ENCODE results near the gene RNF111.

RNF111 gene

DNA sequence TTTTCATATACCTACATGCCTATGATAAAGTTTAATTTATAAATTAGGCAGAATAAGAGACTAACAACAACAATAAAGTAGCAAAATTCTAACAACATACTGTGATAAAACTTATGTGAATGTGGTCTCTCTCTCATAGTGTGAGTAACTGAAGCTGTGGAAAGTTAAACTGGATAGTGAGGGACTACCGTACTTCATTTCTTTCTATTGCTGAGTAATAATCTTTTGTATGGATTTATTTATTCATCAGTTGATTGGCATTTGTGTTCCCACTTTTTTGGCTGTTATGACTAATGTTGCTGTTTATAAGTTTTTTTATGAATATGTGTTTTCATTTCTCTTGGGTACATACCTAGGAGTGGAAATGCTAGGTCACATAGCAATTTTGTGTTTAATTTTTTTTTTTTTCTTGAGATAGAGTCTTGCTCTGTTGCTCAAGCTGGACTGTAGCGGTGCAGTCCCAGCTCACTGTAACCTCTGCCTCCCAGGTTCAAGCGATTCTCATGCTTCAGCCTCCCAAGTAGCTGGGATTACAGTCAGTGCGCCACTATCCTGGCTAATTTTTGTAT, 41.0 kb downstream of the RNF111 start:
- Histone ChIP-seq H3K4me3 (ENCODE audit: low read depth in 1 of 2, low read length in 2 of 2) (no peak overlapping the region), H3K27ac (ENCODE audit: low read depth, low read length) (no peak overlapping the region), H3K9me3 (ENCODE audit: low read length) (no peaks in the 10 kb centered on the region), H3K36me3 (ENCODE audit: insufficient read depth, low read length) (no peaks in the 10 kb centered on the region), H3K9ac (ENCODE audit: low read length) (no peak overlapping the region), H3K27me3 (ENCODE audit: control insufficient read depth in 1 of 2, insufficient read depth in 2 of 2, low read length in 2 of 2) (no peaks in the 10 kb centered on the region), H3K4me1 (ENCODE audit: insufficient read depth, low read length) (peaks cover 18% of the 10 kb centered on the region)

DNA sequence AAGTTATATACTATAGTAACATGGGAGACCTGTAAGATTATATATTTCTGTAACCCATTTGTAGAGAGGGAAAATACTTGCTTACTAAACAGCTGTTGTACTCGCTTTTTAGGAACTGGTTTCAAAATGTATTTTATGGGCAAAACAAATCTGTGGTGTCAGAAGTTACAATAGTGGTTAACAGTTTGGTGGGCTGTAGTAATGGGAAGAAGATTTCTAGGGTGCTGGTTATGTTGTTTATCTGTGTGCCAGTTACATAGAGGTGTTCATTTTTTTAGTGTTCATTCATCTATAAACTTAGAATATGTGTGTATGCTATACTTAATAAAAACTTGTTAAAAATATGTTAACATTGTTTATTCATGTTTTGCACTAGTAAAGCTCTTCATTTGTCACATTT, 42.1 kb downstream of the RNF111 start:
- no peaks in the 10 kb centered on the region for H3K27me3 ChIP-seq (ENCODE audit: control insufficient read depth in 1 of 2, insufficient read depth in 2 of 2, low read length in 2 of 2)
- H3K9me3 ChIP-seq (ENCODE audit: low read length): no peaks in the 10 kb centered on the region
- no peak overlapping the region for H3K9ac ChIP-seq (ENCODE audit: low read length)
- H3K36me3 ChIP-seq (ENCODE audit: insufficient read depth, low read length): no peaks in the 10 kb centered on the region
- no peak overlapping the region for H3K27ac ChIP-seq (ENCODE audit: low read depth, low read length)
- peaks cover 19% of the 10 kb centered on the region for H3K4me1 ChIP-seq (ENCODE audit: insufficient read depth, low read length)
- H3K4me3 ChIP-seq (ENCODE audit: low read depth in 1 of 2, low read length in 2 of 2): no peak overlapping the region

DNA sequence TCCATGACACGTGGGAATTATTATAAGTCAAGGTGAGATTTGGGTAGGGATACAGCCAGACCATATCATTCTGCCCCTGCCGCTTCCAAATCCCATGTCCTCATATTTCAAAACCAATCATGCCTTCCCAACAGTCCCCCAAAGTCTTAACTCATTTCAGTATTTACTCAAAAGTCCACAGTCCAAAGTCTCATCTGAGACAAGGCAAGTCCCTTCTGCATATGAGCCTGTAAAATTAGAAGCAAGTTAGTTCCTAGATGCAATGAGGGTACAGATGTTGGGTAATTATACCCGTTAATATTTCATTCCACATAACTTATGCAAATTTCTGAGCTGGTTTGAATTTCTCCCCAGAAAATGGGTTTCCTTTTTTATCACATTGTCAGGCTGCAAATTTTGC, 47.7 kb downstream of the RNF111 start:
- H3K4me3 ChIP-seq (ENCODE audit: low read depth in 1 of 2, low read length in 2 of 2): no peak overlapping the region
- no peak overlapping the region for H3K9ac ChIP-seq (ENCODE audit: low read length)
- no peaks in the 10 kb centered on the region for H3K36me3 ChIP-seq (ENCODE audit: insufficient read depth, low read length)
- H3K4me1 ChIP-seq (ENCODE audit: insufficient read depth, low read length): peaks cover 11% of the 10 kb centered on the region
- no peak overlapping the region for H3K27ac ChIP-seq (ENCODE audit: low read depth, low read length)
- no peaks in the 10 kb centered on the region for H3K27me3 ChIP-seq (ENCODE audit: control insufficient read depth in 1 of 2, insufficient read depth in 2 of 2, low read length in 2 of 2)
- H3K9me3 ChIP-seq (ENCODE audit: low read length): no peaks in the 10 kb centered on the region

DNA sequence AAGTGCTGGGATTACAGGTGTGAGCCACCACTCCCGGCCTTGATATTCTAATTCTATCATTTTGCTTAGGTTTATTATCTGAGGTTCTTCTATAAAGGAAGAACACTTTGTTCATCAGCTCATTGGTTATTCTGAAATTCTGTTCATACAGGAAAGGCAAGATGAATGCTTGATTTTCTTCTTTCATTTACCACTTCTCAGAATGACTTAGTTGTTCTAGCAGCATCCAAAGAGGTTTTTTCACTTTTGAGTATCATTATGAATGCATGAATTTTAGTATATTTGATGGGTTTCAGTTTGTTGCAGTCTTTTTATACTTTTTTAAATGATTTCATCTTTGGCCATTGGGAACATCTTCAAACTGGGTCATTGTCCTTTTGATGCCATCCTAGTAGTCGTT, 51.8 kb downstream of the RNF111 start:
- Histone ChIP-seq H3K27me3 (ENCODE audit: control insufficient read depth in 1 of 2, insufficient read depth in 2 of 2, low read length in 2 of 2) (no peaks in the 10 kb centered on the region), H3K27ac (ENCODE audit: low read depth, low read length) (no peak overlapping the region), H3K36me3 (ENCODE audit: insufficient read depth, low read length) (no peaks in the 10 kb centered on the region), H3K4me1 (ENCODE audit: insufficient read depth, low read length) (peaks cover 3% of the 10 kb centered on the region), H3K9ac (ENCODE audit: low read length) (no peak overlapping the region), H3K4me3 (ENCODE audit: low read depth in 1 of 2, low read length in 2 of 2) (no peak overlapping the region), H3K9me3 (ENCODE audit: low read length) (no peaks in the 10 kb centered on the region)

DNA sequence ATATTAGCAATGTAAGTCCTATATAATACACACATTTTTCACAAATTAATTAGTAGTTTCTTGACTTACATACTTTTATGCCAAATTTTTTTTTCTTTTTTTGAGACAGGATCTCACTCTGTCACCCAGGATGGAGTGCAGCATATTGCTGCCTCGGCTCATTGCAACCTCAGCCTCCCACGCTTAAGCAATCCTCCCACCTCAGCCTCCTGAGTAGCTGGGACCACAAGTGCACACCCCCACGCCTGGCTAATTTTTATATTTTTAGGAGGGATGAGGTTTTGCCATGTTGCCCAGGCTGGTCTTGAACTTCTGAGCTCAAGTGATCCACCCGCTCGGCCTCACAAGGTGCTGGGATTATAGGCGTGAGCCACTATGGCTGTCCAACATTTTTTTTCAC, 54.6 kb downstream of the RNF111 start:
- no peaks in the 10 kb centered on the region for H3K9me3 ChIP-seq (ENCODE audit: low read length)

DNA sequence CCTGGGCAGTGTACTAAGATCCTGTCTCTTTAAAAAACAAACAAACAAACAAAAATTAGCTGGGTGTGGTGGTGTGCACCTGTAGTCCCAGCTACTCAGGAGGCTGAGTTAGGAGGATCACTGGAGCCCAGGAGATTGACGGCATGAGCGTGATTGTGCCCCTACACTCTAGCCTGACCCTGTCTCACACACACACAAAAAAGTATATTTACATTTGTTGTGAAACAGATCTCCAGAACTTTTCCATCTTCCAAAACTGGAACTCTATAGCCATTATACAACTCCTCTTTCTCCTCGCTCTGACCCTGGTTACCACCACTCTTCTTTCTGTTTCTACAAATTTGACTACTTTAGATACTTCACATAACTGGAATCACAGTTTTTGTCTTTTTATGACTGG, 61.4 kb downstream of the RNF111 start:
- H3K9ac ChIP-seq (ENCODE audit: low read length): no peak overlapping the region
- no peaks in the 10 kb centered on the region for H3K4me1 ChIP-seq (ENCODE audit: insufficient read depth, low read length)
- H3K36me3 ChIP-seq (ENCODE audit: insufficient read depth, low read length): no peaks in the 10 kb centered on the region
- no peak overlapping the region for H3K4me3 ChIP-seq (ENCODE audit: low read depth in 1 of 2, low read length in 2 of 2)
- H3K27ac ChIP-seq (ENCODE audit: low read depth, low read length): no peak overlapping the region
- H3K9me3 ChIP-seq (ENCODE audit: low read length): no peaks in the 10 kb centered on the region
- H3K27me3 ChIP-seq (ENCODE audit: control insufficient read depth in 1 of 2, insufficient read depth in 2 of 2, low read length in 2 of 2): no peaks in the 10 kb centered on the region

More for the DNA sequence above, 54.6 kb downstream of the RNF111 start:
- Histone ChIP-seq H3K27me3 (ENCODE audit: control insufficient read depth in 1 of 2, insufficient read depth in 2 of 2, low read length in 2 of 2) (no peaks in the 10 kb centered on the region), H3K9ac (ENCODE audit: low read length) (no peak overlapping the region), H3K27ac (ENCODE audit: low read depth, low read length) (no peak overlapping the region), H3K36me3 (ENCODE audit: insufficient read depth, low read length) (no peaks in the 10 kb centered on the region), H3K4me1 (ENCODE audit: insufficient read depth, low read length) (peaks cover 3% of the 10 kb centered on the region), H3K4me3 (ENCODE audit: low read depth in 1 of 2, low read length in 2 of 2) (no peak overlapping the region)

DNA sequence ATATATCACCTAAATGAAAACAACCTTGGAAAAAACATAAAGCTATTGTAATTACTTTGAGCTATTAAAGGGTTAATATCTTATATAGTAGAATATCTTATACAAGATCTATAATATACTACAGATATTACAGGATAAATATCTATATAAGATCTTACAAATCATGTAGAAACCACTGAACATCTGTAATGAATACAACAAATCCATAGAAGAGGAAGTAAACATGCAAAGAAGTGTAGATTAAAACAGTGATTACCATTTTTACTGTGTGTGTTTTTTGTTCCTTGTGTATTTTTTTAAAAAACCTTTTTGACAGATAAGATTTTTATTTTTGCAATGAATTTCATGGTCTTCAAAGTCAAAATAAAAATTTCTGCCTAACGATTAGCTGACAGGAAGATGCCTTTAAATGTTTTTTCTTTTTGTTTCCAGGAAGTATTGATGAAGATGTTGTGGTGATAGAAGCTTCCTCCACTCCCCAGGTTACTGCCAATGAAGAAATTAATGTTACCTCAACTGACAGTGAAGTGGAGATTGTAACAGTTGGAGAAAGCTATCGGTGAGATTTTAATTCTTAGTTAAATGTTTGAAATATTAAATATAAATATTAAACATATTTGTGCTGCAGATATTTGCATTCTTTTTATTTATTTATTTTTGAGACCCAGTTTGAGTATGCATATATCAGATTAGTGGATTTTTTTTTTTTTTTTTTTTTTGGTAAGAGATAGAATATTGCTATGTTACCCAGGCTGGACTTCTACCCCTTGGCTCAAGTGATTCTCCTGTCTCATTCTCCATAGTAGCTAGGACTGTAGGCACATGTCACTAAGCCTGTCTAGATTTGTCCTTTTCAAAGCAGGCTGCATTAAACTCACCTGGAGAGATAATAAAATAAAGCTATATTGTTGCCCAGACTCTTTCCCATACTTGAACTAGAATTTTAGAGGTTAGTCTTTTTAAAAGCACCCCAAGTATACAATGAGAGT, 64.7 kb downstream of the RNF111 start:
- H3K4me3 ChIP-seq (ENCODE audit: low read depth in 1 of 2, low read length in 2 of 2): no peak overlapping the region
- no peaks in the 10 kb centered on the region for H3K27me3 ChIP-seq (ENCODE audit: control insufficient read depth in 1 of 2, insufficient read depth in 2 of 2, low read length in 2 of 2)
- H3K36me3 ChIP-seq (ENCODE audit: insufficient read depth, low read length): peaks cover 3% of the 10 kb centered on the region
- no peaks in the 10 kb centered on the region for H3K9me3 ChIP-seq (ENCODE audit: low read length)
- no peak overlapping the region for H3K27ac ChIP-seq (ENCODE audit: low read depth, low read length)
- H3K4me1 ChIP-seq (ENCODE audit: insufficient read depth, low read length): no peaks in the 10 kb centered on the region
- H3K9ac ChIP-seq (ENCODE audit: low read length): no peak overlapping the region

DNA sequence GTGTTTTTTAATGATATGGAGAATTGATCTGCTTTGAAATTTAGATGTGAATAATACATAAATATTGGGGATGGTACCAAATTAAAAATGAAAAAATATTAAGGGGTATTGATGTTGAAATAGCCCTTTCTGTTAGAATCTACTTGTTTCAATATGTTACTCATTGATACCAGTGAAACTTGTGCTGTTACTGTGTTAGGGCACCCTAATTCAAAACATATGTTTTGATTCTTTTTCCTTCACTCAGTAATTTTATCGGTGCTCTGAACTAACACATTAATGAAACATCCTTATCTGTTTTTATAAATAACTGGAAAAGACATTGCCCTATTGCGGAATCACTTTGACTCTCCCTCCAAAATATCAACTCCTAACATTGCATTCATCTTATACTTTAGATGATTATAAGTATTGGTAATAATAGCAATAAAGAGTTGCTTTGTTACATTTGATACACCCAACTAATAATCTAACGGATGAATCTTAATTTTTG, 65.5 kb downstream of the RNF111 start:
- H3K4me1 ChIP-seq (ENCODE audit: insufficient read depth, low read length): no peaks in the 10 kb centered on the region
- no peak overlapping the region for H3K4me3 ChIP-seq (ENCODE audit: low read depth in 1 of 2, low read length in 2 of 2)
- H3K27ac ChIP-seq (ENCODE audit: low read depth, low read length): no peak overlapping the region
- H3K36me3 ChIP-seq (ENCODE audit: insufficient read depth, low read length): peaks cover 11% of the 10 kb centered on the region
- no peaks in the 10 kb centered on the region for H3K9me3 ChIP-seq (ENCODE audit: low read length)
- no peaks in the 10 kb centered on the region for H3K27me3 ChIP-seq (ENCODE audit: control insufficient read depth in 1 of 2, insufficient read depth in 2 of 2, low read length in 2 of 2)
- H3K9ac ChIP-seq (ENCODE audit: low read length): no peak overlapping the region

DNA sequence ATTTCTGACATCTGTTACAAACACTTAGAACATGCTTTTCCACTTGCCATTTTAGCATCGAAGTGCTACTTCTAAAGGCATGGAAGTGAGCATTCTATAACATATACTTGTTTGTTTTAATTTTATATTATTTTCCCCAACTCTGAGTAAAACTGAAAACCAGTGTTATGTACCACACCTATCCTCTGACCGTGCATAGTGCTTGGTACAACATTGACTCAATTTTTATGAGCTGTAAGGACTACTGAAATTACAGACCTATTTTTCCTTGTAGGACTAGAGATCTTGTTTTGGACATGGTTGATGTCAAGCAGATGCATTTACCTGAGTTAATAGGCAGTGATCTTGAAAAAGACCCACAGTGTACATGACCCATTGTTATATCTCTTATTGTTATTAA, 66.0 kb downstream of the RNF111 start:
- H3K4me3 ChIP-seq (ENCODE audit: low read depth in 1 of 2, low read length in 2 of 2): no peak overlapping the region

DNA sequence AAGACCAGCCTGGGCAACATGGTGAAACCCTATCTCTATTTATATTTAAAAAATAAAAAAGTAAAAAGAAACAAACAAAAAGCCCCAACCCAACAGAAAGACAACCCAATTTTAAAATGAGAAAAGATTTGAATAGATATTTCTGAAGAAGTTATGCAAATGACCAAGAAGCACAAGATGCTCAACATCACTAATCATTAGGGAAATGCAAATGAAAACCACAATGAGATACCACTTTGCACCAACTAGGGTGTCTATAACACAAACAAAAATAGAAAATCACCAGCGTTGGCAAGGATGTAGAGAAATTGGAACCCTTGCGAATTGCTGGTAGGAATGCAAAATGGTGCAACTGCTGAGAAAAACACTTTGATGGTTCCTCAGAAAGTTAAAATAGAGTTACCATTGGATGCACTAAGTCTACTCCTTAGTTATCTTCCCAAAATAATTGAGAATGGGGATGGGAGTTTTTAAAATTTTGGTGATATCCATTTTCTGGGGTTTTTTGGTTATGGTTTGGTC, 71.7 kb downstream of the RNF111 start:
- Histone ChIP-seq H3K36me3 (ENCODE audit: insufficient read depth, low read length) (peaks cover 50% of the 10 kb centered on the region), H3K27me3 (ENCODE audit: control insufficient read depth in 1 of 2, insufficient read depth in 2 of 2, low read length in 2 of 2) (no peaks in the 10 kb centered on the region), H3K4me3 (ENCODE audit: low read depth in 1 of 2, low read length in 2 of 2) (no peak overlapping the region), H3K9ac (ENCODE audit: low read length) (no peak overlapping the region), H3K4me1 (ENCODE audit: insufficient read depth, low read length) (no peaks in the 10 kb centered on the region), H3K27ac (ENCODE audit: low read depth, low read length) (no peak overlapping the region), H3K9me3 (ENCODE audit: low read length) (no peaks in the 10 kb centered on the region)

More for the DNA sequence above, 66.0 kb downstream of the RNF111 start:
- no peak overlapping the region for H3K27ac ChIP-seq (ENCODE audit: low read depth, low read length)
- no peaks in the 10 kb centered on the region for H3K9me3 ChIP-seq (ENCODE audit: low read length)
- H3K4me1 ChIP-seq (ENCODE audit: insufficient read depth, low read length): no peaks in the 10 kb centered on the region
- no peak overlapping the region for H3K9ac ChIP-seq (ENCODE audit: low read length)
- peaks cover 15% of the 10 kb centered on the region for H3K36me3 ChIP-seq (ENCODE audit: insufficient read depth, low read length)
- H3K27me3 ChIP-seq (ENCODE audit: control insufficient read depth in 1 of 2, insufficient read depth in 2 of 2, low read length in 2 of 2): no peaks in the 10 kb centered on the region

DNA sequence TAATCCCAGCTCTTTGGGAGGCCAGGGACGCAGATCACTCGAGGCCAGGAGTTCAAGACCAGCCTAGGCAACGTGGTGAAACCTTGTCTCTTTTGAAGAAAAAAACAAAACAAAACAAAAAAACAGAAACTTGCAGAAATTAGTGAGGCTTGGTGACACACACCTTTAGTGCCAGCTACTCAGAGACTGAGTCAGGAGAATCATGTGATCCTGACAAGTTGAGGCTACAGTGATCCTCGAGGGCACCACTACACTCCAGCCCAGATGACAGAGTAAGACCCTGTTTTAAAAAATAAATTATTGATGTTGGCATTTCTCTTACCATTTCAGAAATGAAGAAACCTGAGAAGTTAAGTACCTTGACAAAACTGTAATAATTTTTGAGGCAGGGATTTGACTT, 72.9 kb downstream of the RNF111 start:
- Histone ChIP-seq H3K9ac (ENCODE audit: low read length) (no peak overlapping the region), H3K27me3 (ENCODE audit: control insufficient read depth in 1 of 2, insufficient read depth in 2 of 2, low read length in 2 of 2) (no peaks in the 10 kb centered on the region), H3K9me3 (ENCODE audit: low read length) (no peaks in the 10 kb centered on the region), H3K27ac (ENCODE audit: low read depth, low read length) (no peak overlapping the region), H3K4me1 (ENCODE audit: insufficient read depth, low read length) (no peaks in the 10 kb centered on the region), H3K36me3 (ENCODE audit: insufficient read depth, low read length) (peaks cover 55% of the 10 kb centered on the region), H3K4me3 (ENCODE audit: low read depth in 1 of 2, low read length in 2 of 2) (no peak overlapping the region)
